Mucosa of rectum (tissue), 2 donors: ENCODE data around the gene SLC6A13.

Experiments used
- H3K27ac ChIP-seq, 2 donors: one replicate each; pipeline ENCODE4 v1.7.0; 2013; ENCODE audit warnings: inconsistent platforms in 2 of 2, low read depth in 2 of 2, low read length in 2 of 2
- H3K27me3 ChIP-seq, 2 donors: one replicate each; pipeline ENCODE4 v1.7.0; 2013; ENCODE audit warnings: low read length in 2 of 2; ENCODE audit not compliant: control insufficient read depth in 2 of 2, insufficient read depth in 2 of 2
- H3K36me3 ChIP-seq, 2 donors: one replicate each; pipeline ENCODE4 v1.7.0; 2013; ENCODE audit warnings: low read length in 2 of 2; ENCODE audit not compliant: control insufficient read depth in 2 of 2, insufficient read depth in 2 of 2
- H3K4me1 ChIP-seq, 2 donors: one replicate each; pipeline ENCODE4 v1.7.0; 2013; ENCODE audit warnings: low read length in 2 of 2, mild to moderate bottlenecking in 1 of 2; ENCODE audit not compliant: control insufficient read depth in 2 of 2, insufficient read depth in 2 of 2
- H3K4me3 ChIP-seq, 2 donors: one replicate each; pipeline ENCODE4 v1.7.0; 2013; ENCODE audit warnings: low read length in 2 of 2
- H3K9ac ChIP-seq, 2 donors: one replicate each; pipeline ENCODE4 v1.7.0; 2013; ENCODE audit warnings: low read length in 2 of 2, low read depth in 1 of 2, mild to moderate bottlenecking in 1 of 2
- H3K9me3 ChIP-seq, 2 donors: one replicate each; pipeline ENCODE4 v1.7.0; 2013; ENCODE audit warnings: low read length in 2 of 2; ENCODE audit not compliant: control insufficient read depth in 2 of 2
- donor health status: healthy.
- donor health status: Normal muscosa, but diverticular disease.

SLC6A13 gene

DNA sequence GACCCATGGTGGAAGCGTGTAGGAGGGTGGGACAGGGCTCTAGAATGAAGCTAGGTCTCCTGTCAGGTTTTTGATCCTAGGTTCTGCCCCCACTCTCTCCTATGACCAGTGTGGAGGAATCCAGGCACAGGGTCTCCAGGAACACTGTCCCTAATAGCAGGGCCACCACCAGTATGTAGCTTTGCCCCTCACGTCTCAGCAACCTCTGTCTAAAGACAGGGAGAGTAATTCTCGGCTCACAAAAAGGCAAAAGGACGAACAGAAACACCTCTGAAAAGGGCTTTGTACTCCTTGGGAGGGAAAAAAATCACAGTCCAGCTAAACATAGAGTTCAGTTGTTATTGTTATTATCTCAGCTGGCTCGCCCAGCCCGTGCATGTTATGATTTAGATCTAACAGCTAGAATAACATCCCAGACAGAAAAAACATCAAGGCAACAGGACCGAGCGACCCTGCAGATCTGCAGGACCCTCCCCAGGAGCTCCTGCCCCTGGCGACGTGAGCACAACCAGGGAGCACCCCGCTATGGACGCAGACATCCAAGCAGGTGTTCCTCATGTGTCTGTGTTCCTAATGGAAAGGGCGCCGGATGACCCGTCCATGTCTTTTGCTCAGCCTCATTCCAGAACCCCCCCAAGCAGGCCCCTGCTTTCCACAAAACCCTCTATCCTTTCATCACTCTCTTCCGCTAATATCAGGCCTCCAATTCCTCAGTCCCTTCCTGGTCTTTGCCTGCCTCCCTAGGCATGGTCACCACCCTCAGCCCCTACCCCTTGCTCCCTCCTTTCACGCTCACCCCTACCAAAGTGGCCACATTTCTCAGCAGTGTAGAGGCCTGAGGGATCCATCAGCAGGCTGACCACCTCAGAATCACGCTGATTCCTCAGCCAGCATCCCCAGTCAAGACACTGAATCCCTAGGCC lies 34.5 kb downstream of the SLC6A13 start:
- Histone ChIP-seq H3K9ac (no peak overlapping the region), H3K27ac (no peak overlapping the region), H3K9me3 (no peaks in the 10 kb centered on the region), H3K36me3 (no peaks in the 10 kb centered on the region), H3K27me3 (peaks cover 4 to 7% of the 10 kb centered on the region in 2 donors), H3K4me1 (no peaks in the 10 kb centered on the region), H3K4me3 (no peak overlapping the region)

- H3K27ac ChIP-seq: no peak overlapping the region
- no peak overlapping the region for H3K4me3 ChIP-seq
- no peaks in the 10 kb centered on the region for H3K4me1 ChIP-seq
- H3K36me3 ChIP-seq: no peaks in the 10 kb centered on the region
- H3K9me3 ChIP-seq: no peaks in the 10 kb centered on the region
- H3K9ac ChIP-seq: no peak overlapping the region
- H3K27me3 ChIP-seq: peaks cover under 1 to 7% of the 10 kb centered on the region in 2 donors
Observed at GRCh38 chr12:227286-227915, 35.2 kb downstream of the SLC6A13 start.

DNA sequence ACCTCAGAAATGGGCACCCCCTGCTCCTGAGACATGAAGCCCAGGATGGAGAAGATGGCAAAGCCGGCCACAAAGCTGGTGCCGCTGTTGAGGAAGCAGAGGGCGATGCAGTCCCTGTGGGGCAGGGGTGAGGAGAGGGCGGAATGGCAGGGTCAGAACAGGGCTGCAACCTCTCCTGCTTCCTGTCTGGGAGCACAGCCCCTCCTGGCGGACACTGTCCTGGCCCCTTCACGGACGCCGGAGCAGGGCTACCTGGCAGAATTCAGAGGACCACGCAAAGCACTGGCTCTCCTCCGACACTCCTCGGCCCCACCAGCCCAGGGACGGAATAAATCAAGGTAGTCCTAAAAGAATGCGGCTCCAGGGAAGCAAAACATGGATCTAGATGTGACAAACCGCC lies 36.2 kb downstream of the SLC6A13 start:
- Histone ChIP-seq H3K9me3 (no peaks in the 10 kb centered on the region), H3K27ac (no peak overlapping the region), H3K36me3 (no peaks in the 10 kb centered on the region), H3K9ac (no peak overlapping the region), H3K4me1 (no peaks in the 10 kb centered on the region), H3K4me3 (no peak overlapping the region), H3K27me3 (peaks cover 0 to 7% of the 10 kb centered on the region in 2 donors)

- H3K9ac ChIP-seq: no peak overlapping the region
- H3K4me1 ChIP-seq: peaks cover 0 to under 1% of the 10 kb centered on the region in 2 donors
- no peak overlapping the region for H3K27ac ChIP-seq
- H3K9me3 ChIP-seq: no peaks in the 10 kb centered on the region
- peaks cover 0 to 7% of the 10 kb centered on the region in 2 donors for H3K27me3 ChIP-seq
- H3K4me3 ChIP-seq: no peak overlapping the region
- no peaks in the 10 kb centered on the region for H3K36me3 ChIP-seq
Observed at GRCh38 chr12:225012-225411, 37.6 kb downstream of the SLC6A13 start.

- Histone ChIP-seq H3K4me3 (no peak overlapping the region), H3K36me3 (no peaks in the 10 kb centered on the region), H3K27ac (no peak overlapping the region), H3K9ac (no peak overlapping the region), H3K4me1 (peaks cover 0 to 3% of the 10 kb centered on the region in 2 donors), H3K9me3 (no peaks in the 10 kb centered on the region), H3K27me3 (peaks cover 0 to 3% of the 10 kb centered on the region in 2 donors)
Observed at GRCh38 chr12:224330-224729, 38.3 kb downstream of the SLC6A13 start.

GRCh38 chr12:223841-224240 lies 38.8 kb downstream of the SLC6A13 start:
- Histone ChIP-seq H3K4me3 (no peak overlapping the region), H3K9ac (no peak overlapping the region), H3K4me1 (peaks cover 0 to 3% of the 10 kb centered on the region in 2 donors), H3K36me3 (no peaks in the 10 kb centered on the region), H3K9me3 (no peaks in the 10 kb centered on the region), H3K27ac (no peak overlapping the region), H3K27me3 (peaks cover 0 to 3% of the 10 kb centered on the region in 2 donors)

GRCh38 chr12:221736-222135 lies 40.9 kb downstream of the SLC6A13 start:
- Histone ChIP-seq H3K9ac (no peak overlapping the region), H3K27me3 (peaks cover 0 to 3% of the 10 kb centered on the region in 2 donors), H3K9me3 (no peaks in the 10 kb centered on the region), H3K36me3 (no peaks in the 10 kb centered on the region), H3K4me1 (peaks cover 0 to 3% of the 10 kb centered on the region in 2 donors), H3K4me3 (no peak overlapping the region), H3K27ac (no peak overlapping the region)

DNA sequence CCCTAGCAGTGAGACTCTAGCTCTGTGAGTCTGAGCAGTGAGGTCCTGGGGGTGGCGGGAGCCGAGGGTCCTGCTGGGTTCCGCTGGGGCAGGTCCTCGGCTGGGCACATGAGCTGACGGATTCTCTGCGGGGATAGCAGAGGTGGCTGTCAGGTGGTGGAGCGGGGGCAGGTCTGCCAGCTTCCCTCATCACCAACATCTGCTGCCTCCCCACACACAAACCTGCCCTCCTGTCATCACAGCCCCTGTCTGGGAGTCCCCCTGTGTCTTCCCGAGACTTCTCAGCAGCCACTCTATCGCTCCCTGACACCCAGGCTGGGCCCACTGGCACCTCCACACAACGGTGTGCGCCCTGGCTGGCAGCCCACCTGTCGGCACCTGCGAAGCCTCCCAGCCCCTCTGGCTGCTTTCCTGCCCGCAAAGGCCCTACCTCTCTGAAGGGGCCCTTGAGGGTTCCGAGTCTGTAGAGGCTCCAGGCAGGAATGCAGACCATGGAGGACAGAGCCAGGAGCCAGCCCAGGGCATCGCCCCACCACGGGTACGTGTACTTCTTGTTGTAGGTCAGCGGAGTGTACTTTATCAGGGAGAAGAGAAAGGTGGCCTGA lies 41.6 kb downstream of the SLC6A13 start:
- H3K27me3 ChIP-seq: peaks cover 0 to 3% of the 10 kb centered on the region in 2 donors
- H3K36me3 ChIP-seq: no peaks in the 10 kb centered on the region
- H3K4me3 ChIP-seq: no peak overlapping the region
- no peaks in the 10 kb centered on the region for H3K9me3 ChIP-seq
- H3K9ac ChIP-seq: no peak overlapping the region
- peaks cover 0 to 3% of the 10 kb centered on the region in 2 donors for H3K4me1 ChIP-seq
- H3K27ac ChIP-seq: no peak overlapping the region

GRCh38 chr12:220491-220890 lies 42.1 kb downstream of the SLC6A13 start:
- Histone ChIP-seq H3K9me3 (no peaks in the 10 kb centered on the region), H3K4me1 (peaks cover 0 to 3% of the 10 kb centered on the region in 2 donors), H3K9ac (no peak overlapping the region), H3K27ac (no peak overlapping the region), H3K4me3 (no peak overlapping the region), H3K36me3 (no peaks in the 10 kb centered on the region), H3K27me3 (peaks cover 0 to 3% of the 10 kb centered on the region in 2 donors)

DNA sequence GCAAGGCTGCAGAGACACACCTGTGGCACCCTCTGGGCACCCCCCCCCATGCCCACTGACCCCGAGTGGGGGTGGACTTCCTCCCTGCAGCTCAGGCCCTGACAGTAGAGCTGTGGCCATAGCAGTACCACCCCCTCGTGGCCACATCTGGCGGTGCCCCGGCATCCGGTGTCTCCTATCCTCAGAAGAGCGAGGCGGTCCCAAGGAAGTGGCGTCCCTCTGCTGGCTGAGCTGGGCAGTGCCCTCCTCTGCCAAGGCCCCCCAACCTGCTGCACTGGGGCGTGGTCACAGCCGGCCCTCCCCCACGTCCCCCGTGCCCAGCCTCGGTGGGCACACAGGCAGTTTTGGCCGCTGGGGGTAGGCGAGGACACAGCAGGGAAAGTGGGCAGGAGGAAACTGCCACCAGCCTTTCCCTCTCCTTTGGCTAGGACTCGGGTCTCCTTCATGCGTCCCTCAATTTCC lies 42.7 kb downstream of the SLC6A13 start:
- H3K9ac ChIP-seq: no peak overlapping the region
- no peak overlapping the region for H3K4me3 ChIP-seq
- no peaks in the 10 kb centered on the region for H3K9me3 ChIP-seq
- no peaks in the 10 kb centered on the region for H3K36me3 ChIP-seq
- H3K27ac ChIP-seq: no peak overlapping the region
- H3K4me1 ChIP-seq: peaks cover 0 to 3% of the 10 kb centered on the region in 2 donors
- H3K27me3 ChIP-seq: peaks cover 0 to 3% of the 10 kb centered on the region in 2 donors
